DMS79 treated with DMSO at 0.1 percent for 48 hours (cell line): ENCODE results near the gene SP140L.
"Not testable (repeated sequence)": the region's sequence is repeated elsewhere in the genome, so short reads cannot be mapped to it uniquely, and the experiment has no call there.

Experiments used
- DNase-seq: peaks from one replicate; lab custom pipeline; 2025; lab: John Stamatoyannopoulos, UW

The SP140L gene

GRCh38 chr2:230326453-230327417 is at the start of gene SP140L:
TSS of gene SP140L (plus strand) at chr2:230327193. CDS start at chr2:230327270, 77 bp downstream.
- no peak for DNase-seq

GRCh38 chr2:230282936-230283335 is 44.1 kb upstream of the SP140L start:
- DNase-seq: no peak

GRCh38 chr2:230286048-230286447 is 40.9 kb upstream of the SP140L start:
- no peak for DNase-seq

- DNase-seq: not testable (repeated sequence)
Measured at GRCh38 chr2:230289311-230289710, 37.7 kb upstream of the SP140L start.

GRCh38 chr2:230295192-230295591 is 31.8 kb upstream of the SP140L start:
- DNase-seq: no peak

- no peak for DNase-seq
Measured at GRCh38 chr2:230296917-230297316, 30.1 kb upstream of the SP140L start.

- DNase-seq: no peak
Measured at GRCh38 chr2:230299618-230300017, 27.4 kb upstream of the SP140L start.

GRCh38 chr2:230305416-230306275 is 21.3 kb upstream of the SP140L start:
- no peak for DNase-seq

- DNase-seq: no peak
Measured at GRCh38 chr2:230306474-230306873, 20.5 kb upstream of the SP140L start.

GRCh38 chr2:230307485-230307884 is 19.5 kb upstream of the SP140L start:
- no peak for DNase-seq

GRCh38 chr2:230308402-230309000 is 18.5 kb upstream of the SP140L start:
- DNase-seq: no peak

GRCh38 chr2:230310792-230311191 is 16.2 kb upstream of the SP140L start:
- DNase-seq: not testable (repeated sequence)

GRCh38 chr2:230311634-230312033 is 15.4 kb upstream of the SP140L start:
- not testable (repeated sequence) for DNase-seq

GRCh38 chr2:230312638-230313037 is 14.4 kb upstream of the SP140L start:
- DNase-seq: no peak

- DNase-seq: no peak
Measured at GRCh38 chr2:230317366-230317765, 9.6 kb upstream of the SP140L start.

- DNase-seq: no peak
Measured at GRCh38 chr2:230318190-230319121, 8.5 kb upstream of the SP140L start.

- DNase-seq: no peak
Measured at GRCh38 chr2:230319211-230319862, 7.7 kb upstream of the SP140L start.

GRCh38 chr2:230321031-230321430 is 6.0 kb upstream of the SP140L start:
- DNase-seq: no peak

GRCh38 chr2:230322561-230323384 is 4.2 kb upstream of the SP140L start:
- DNase-seq: no peak
